Esophagus muscularis mucosa (tissue), 4 donors: ENCODE data around the gene QSER1.

ENCODE experiments used
- EP300 ChIP-seq: sonication (generic); formaldehyde crosslinking; IDR thresholded peaks from one replicate; pipeline ENCODE4 v1.6.1; 2017; ENCODE audit warnings: antibody characterized with exemption
- POLR2AphosphoS5 ChIP-seq, 2 donors: sonication (generic); formaldehyde crosslinking; IDR thresholded peaks; one replicate each; pipeline ENCODE4 v1.6.1; 2017; ENCODE audit warnings: antibody characterized with exemption in 2 of 2
- TF ChIP-seq, protein P1 (sequence below), 3 experiments: fragments of 200-600 bp in 2 of 3; fragments of 450-650 bp in 1 of 3; sonication (generic) in 2 of 3; IDR thresholded peaks; one replicate each; pipeline ENCODE4 v1.5.1; 2017 to 2019; ENCODE audit warnings: antibody characterized with exemption in 3 of 3, mild to moderate bottlenecking in 2 of 3, moderate library complexity in 1 of 3

DNA sequence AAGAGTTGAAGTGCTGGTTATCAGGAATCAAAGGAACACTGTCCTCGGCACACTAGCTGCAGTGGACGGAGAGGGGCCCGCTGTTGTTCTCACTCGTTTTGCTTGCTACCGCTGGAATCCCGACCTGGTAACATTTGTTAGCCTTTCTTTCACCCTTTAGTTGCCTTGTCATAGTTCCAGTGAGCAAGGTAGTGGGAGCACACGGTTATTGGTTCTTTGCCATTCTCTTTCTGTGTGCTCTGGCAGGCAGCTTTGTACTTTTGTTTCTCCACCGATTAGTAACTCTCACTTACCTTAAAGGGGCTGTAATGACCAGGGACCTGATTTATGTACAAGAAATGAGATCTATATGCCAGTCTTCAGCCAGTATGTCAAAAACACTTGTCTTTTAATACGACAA is 124.9 kb downstream of the QSER1 start:
- no peak for TF ChIP-seq EP300
- TF ChIP-seq, protein P1, sequence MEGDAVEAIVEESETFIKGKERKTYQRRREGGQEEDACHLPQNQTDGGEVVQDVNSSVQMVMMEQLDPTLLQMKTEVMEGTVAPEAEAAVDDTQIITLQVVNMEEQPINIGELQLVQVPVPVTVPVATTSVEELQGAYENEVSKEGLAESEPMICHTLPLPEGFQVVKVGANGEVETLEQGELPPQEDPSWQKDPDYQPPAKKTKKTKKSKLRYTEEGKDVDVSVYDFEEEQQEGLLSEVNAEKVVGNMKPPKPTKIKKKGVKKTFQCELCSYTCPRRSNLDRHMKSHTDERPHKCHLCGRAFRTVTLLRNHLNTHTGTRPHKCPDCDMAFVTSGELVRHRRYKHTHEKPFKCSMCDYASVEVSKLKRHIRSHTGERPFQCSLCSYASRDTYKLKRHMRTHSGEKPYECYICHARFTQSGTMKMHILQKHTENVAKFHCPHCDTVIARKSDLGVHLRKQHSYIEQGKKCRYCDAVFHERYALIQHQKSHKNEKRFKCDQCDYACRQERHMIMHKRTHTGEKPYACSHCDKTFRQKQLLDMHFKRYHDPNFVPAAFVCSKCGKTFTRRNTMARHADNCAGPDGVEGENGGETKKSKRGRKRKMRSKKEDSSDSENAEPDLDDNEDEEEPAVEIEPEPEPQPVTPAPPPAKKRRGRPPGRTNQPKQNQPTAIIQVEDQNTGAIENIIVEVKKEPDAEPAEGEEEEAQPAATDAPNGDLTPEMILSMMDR (IDR thresholded peaks at IDR 0.05): no peak
- TF ChIP-seq POLR2AphosphoS5 (IDR thresholded peaks at IDR 0.05): no peak
